NCI-H82 treated with DMSO at 0.1 percent for 48 hours (cell line): Measurements from ENCODE around the gene PLXDC2.

ENCODE experiments used
- DNase-seq: peaks from one replicate; lab custom pipeline; 2025; ENCODE audit not compliant: unreplicated experiment; lab: John Stamatoyannopoulos, UW

The PLXDC2 gene

GRCh38 chr10:19908991-19909696 is 92.9 kb downstream of the PLXDC2 start:
- DNase-seq = no peak

GRCh38 chr10:19911886-19912285 is 95.7 kb downstream of the PLXDC2 start:
- DNase-seq = no peak

DNA sequence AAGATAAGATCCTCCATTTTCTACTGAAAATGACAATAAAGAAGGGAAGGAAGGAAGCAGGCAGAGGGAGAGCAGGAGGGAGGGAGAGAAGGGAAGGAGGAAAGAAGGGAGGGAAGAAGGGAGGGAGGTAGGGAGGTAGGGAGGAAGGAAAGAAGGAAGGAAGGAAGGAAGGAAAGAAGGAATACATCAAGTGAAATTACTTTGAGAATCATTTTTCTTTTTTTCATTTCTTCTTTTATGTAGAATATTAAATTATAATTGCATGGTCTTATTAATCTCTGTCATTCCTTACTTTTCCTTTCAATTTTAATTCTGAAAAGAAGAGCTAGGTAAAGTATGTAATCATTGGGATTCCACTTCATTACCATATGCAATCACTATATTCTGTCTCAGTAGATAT is 97.8 kb downstream of the PLXDC2 start:
- DNase-seq = no peak

DNA sequence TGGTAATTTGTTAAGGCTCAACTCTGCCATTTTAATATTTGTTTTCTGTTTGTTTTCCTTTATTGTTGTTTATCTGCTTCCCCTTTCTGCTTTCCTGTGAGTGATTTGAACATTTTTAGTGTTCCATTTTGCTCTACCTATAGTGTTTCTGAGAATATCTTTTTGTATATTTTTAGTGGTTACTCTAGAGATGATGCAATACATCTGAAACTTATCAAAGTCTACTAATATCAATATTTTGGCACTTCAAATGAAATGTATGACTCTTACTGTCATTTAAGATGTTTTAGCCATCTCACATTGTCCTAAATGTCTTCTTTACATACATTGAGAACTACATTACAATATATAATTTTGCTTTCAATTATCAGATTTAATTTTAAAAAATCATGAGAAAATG is 98.9 kb downstream of the PLXDC2 start:
- DNase-seq = no peak

- no peak for DNase-seq
Measured at GRCh38 chr10:19915816-19916215, 99.6 kb downstream of the PLXDC2 start.

DNA sequence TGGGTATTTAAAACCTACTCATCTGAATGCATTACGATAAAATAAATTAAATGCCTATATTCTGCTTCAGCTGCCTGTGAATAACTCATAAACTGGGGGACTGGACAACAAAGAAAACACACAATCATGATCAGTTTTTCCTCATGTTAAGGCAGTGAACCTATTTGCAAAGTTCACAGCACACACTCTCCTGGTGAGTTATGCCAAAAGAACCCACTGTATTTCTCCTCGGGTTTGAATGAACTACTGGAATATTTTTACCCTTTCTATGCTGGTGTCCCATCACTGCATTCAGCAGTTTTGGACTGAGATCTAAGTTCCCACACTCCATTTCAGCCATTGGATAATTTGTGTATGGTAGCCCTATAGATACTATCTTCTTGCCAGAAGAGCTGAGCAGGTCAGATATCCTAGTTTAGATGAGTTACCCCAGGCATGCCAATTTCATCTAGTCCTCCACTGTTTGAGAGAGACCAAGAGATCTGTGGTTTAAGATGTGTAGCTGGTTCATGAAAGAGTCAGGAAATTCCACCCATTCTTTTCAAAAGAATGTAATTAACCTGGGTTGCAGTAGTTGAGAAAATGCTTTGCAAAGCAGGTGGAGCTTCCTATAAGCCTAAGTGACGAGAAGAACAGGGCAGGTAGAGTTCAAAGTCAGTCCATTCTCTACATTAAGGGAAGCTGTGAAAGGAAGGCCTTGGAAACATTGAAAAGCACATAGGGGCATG is 101.7 kb downstream of the PLXDC2 start:
- DNase-seq = no peak

DNA sequence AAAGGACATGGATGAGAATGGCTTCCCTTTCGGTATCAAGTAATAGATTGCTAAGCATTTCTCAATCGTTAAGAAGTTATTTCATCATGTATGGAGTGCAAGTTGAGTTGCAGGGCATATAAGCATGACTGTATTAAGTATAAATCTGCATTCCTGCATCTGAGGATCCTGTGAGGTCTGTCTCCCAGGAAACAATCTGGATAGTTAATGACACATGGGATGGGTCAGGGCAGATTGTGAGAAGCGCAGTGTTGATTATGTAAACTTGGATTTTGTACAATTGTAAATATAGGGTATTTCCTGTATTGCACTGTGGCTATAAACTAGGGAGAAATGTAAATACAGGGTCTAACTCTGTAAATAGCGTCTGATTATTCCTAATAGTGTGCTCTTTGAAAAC is 102.6 kb downstream of the PLXDC2 start:
- DNase-seq = no peak

DNA sequence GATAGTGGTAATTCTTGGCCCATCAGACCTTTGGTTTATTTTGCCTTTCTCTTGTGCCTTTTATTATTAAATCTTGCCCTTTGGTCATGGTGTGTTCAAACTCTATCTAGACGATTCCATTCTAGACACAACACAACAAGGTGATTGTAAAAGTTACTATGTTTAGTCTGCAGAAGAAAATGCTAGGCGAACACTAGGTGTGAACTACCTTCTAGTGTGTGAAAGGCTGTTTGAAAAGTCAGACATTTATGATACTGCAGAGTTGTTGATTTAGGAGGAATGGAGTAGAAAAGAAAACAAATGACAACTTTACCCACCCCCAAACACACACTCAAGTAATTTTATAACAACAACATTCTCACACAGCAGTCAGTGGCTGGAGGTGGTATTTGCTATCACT is 103.4 kb downstream of the PLXDC2 start:
- DNase-seq = no peak

DNA sequence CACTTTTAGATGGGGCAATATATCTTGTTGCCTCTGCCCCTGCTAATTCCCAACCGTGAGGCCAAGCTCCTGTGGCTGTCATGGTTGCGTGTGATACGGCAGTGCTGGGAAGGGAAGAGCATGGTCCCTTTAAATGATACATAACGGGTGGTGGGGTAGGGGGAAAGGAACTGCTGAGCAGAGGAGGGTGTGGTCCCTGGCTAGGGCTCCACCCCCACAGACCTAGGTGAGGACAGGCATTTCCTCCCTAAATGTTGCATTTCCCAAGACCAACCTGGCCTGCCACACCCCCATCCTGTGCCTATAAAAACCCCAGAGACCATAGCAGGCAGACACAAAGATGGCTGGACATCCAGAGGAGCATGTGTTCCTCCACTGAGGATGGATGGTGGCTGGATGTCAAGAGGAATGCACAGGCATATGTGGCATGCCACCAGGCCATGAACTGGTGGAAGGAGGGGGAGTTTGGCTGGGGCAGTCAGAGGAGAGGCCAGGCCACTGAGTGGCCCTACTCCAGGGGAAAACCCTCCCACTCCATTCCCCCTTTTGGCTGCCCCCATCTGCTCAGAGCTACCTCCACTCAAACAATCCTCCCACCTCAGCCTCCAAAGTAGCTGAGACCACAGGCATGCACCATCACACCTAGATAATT is 104.0 kb downstream of the PLXDC2 start:
- no peak for DNase-seq

- DNase-seq = no peak
Measured at GRCh38 chr10:19921300-19922140, 105.3 kb downstream of the PLXDC2 start.

GRCh38 chr10:19922236-19922963 is 106.2 kb downstream of the PLXDC2 start:
- DNase-seq = no peak

DNA sequence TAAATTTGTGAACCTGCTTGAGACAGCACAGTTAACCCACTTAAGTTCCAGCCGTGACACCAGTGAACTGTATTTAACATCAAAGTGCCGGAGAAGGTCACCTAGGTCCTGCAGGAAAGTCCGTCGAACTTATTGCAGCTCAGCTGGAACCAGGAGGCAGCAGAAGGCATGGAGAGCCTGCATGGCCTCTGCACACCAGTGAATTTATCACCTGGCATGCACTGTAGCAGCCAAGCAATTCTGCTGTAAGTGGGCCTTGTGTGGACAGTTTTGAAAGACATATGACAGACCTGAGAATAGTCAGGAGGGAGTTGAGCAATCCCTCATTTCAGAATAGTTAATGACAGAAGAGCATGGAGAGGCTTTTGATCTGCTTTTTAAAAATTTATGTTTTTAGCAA is 108.8 kb downstream of the PLXDC2 start:
- DNase-seq = no peak

DNA sequence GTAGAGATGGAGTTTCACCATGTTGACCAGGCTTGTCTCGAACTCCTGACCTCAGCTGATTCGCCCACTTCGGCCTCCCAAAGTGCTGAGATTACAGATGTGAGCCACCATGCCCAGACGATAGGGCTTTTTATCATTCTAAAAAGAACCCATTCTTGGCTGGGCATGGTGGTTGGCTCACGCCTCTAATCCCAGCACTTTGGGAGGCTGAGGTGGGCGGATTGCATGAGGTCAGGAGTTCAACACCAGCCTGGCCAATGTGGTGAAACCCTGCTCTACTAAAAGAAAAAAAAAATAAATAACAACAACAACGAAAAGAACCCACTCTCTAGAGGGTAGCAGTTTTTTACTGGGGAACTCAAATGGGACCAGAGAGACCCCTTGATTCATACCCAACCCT is 112.7 kb downstream of the PLXDC2 start:
- no peak for DNase-seq

GRCh38 chr10:19929506-19930140 is 113.4 kb downstream of the PLXDC2 start:
- DNase-seq = no peak

DNA sequence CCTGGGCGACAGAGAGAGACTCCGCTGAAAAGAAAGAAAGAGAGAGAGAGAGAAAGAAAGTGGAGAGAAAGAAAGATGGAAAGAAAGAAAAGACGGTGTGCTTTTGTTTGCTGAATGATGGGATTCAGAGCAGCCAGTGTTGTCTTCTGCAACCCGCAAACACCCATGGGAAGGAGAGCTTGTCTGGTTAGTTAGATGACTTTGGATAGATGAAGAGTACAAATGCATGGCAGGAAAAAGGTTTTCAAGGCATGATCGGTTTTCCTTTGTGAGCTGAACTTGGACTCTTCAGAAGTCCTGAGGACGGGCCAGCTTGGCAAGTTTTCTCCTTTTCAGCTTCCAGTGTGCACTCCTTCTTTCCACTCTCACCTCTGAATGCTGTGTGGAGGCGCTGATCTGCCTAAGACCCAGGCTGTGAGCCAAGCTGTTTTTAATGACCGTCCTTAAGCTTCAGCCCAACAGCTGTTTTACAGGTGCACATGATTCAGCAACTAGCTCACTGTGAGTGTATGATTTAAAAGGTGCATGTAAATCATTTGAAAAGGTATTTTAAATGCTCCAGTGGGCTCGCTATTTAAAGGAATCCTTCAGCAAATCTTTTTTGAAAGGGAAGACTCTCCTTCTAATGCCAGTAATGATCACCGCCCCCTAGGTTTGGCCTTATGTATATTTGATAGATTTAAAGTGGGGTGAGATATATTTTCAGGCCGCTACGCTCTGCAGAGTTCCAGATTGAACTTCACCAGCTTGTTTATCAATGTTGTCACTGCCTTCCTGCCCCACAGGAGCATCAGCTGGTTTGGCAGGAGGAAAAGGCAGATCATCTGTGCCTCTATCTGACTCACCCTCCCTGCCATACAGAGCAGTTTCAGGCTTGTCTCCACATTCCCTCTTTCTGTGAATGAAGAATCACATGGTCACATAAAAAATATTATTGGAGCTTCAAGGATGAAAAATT is 115.0 kb downstream of the PLXDC2 start:
- DNase-seq = peak; percentile 43

DNA sequence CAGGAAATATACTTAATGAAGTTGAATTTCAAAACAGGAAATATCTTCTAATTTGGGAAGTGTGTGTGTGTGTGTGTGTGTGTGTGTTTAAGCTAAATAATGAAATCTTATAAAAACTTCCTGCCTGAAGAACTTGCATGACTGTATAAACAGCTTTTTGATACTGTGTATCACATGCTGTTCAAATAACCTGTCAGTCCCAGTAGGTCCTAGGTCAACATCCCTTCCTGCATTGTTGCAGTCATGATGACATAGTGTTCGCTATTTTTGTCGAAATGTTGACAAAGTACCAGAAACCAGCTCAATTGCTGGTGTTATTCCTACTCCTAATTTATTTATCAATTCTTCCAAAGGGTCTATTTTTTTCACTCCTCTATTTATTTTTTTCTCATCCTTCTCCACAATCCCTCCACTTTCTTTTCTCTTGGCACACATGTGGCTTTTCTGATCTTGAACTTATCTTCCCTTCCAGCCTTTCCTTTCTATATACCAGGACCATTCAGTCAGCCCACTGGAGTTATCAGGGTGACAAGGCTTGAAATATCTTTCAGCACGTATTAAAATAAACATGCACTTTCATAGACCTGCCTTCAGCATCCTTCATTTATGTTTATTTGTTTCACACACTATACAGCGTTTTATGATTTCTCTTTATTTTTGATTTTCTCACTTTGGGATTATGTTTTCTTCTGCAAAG is 115.8 kb downstream of the PLXDC2 start:
- no peak for DNase-seq

DNA sequence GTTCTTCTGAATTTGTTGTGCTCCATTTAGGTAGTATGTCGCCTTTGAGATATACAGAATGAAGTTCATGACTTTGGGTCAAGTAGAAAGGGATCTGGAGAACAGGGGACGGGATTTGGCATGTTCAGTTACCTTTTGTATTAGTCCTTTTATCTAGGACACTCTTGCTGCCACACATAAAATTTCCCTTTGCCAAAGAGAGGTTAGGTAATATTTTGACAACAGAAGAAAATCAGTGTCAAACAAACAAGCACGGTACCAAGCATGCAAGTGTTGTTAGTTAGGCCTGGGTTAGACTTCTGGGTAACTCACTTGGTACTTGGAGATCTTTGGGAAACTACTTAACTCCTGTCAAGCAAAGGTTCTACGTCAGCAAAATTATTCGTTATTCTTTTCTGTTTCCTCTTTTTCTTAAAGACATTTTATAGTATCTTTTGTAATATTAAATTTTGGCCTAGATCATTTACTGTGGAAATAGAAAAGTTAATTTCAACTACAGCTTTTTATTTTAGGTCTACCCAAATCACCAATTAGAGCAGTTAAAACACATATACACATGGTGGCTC is 116.7 kb downstream of the PLXDC2 start:
- no peak for DNase-seq

GRCh38 chr10:19933772-19934171 is 117.5 kb downstream of the PLXDC2 start:
- no peak for DNase-seq
